SKM-1 (cell line): ENCODE data around the gene ALDH1A1.
"Not testable (repeated sequence)": the region's sequence is repeated elsewhere in the genome, so short reads cannot be mapped to it uniquely, and the experiment has no call there.

ENCODE experiments used
- DNase-seq: peaks from one replicate; lab custom pipeline; 2025; ENCODE audit not compliant: unreplicated experiment; lab: John Stamatoyannopoulos, UW

Gene ALDH1A1

GRCh38 chr9:72945391-72945790 lies 7.5 kb downstream of the ALDH1A1 start:
- DNase-seq: no peak

- no peak for DNase-seq
Observed at GRCh38 chr9:72943844-72944462, 8.9 kb downstream of the ALDH1A1 start.

GRCh38 chr9:72942451-72942850 lies 10.4 kb downstream of the ALDH1A1 start:
- DNase-seq: no peak

- DNase-seq: not testable (repeated sequence)
Observed at GRCh38 chr9:72939581-72939980, 13.3 kb downstream of the ALDH1A1 start.

GRCh38 chr9:72937545-72937944 lies 15.3 kb downstream of the ALDH1A1 start:
- no peak for DNase-seq

GRCh38 chr9:72936679-72937078 lies 16.2 kb downstream of the ALDH1A1 start:
- no peak for DNase-seq

- no peak for DNase-seq
Observed at GRCh38 chr9:72936266-72936665, 16.6 kb downstream of the ALDH1A1 start.

- DNase-seq: no peak
Observed at GRCh38 chr9:72935595-72935994, 17.3 kb downstream of the ALDH1A1 start.

GRCh38 chr9:72933730-72934665 lies 18.9 kb downstream of the ALDH1A1 start:
- DNase-seq: no peak

GRCh38 chr9:72932619-72933018 lies 20.2 kb downstream of the ALDH1A1 start:
- DNase-seq: no peak

GRCh38 chr9:72931897-72932296 lies 21.0 kb downstream of the ALDH1A1 start:
- DNase-seq: no peak

GRCh38 chr9:72931437-72931836 lies 21.4 kb downstream of the ALDH1A1 start:
- no peak for DNase-seq

GRCh38 chr9:72930828-72931227 lies 22.0 kb downstream of the ALDH1A1 start:
- no peak for DNase-seq

GRCh38 chr9:72929542-72929941 lies 23.3 kb downstream of the ALDH1A1 start:
- DNase-seq: no peak

GRCh38 chr9:72928042-72928507 lies 24.8 kb downstream of the ALDH1A1 start:
- DNase-seq: no peak

GRCh38 chr9:72926506-72926905 lies 26.3 kb downstream of the ALDH1A1 start:
- DNase-seq: no peak

- no peak for DNase-seq
Observed at GRCh38 chr9:72925891-72926290, 27.0 kb downstream of the ALDH1A1 start.

GRCh38 chr9:72925126-72925789 lies 27.6 kb downstream of the ALDH1A1 start:
- DNase-seq: peak; percentile 6

- no peak for DNase-seq
Observed at GRCh38 chr9:72924154-72924790, 28.6 kb downstream of the ALDH1A1 start.

- DNase-seq: no peak
Observed at GRCh38 chr9:72923077-72923476, 29.8 kb downstream of the ALDH1A1 start.
